ENCODE data around the gene SEMA6A.
"Not testable (repeated sequence)": the region's sequence is repeated elsewhere in the genome, so short reads cannot be mapped to it uniquely, and the experiment has no call there.

SEMA6A gene

GRCh38 chr5:116524051-116524904, 50.3 kb downstream of the SEMA6A start:
- DNase-seq (ENCODE audit: low spot score), result no peak

GRCh38 chr5:116523182-116523581, 51.4 kb downstream of the SEMA6A start:
- DNase-seq (ENCODE audit: low spot score), result not testable (repeated sequence)

DNA sequence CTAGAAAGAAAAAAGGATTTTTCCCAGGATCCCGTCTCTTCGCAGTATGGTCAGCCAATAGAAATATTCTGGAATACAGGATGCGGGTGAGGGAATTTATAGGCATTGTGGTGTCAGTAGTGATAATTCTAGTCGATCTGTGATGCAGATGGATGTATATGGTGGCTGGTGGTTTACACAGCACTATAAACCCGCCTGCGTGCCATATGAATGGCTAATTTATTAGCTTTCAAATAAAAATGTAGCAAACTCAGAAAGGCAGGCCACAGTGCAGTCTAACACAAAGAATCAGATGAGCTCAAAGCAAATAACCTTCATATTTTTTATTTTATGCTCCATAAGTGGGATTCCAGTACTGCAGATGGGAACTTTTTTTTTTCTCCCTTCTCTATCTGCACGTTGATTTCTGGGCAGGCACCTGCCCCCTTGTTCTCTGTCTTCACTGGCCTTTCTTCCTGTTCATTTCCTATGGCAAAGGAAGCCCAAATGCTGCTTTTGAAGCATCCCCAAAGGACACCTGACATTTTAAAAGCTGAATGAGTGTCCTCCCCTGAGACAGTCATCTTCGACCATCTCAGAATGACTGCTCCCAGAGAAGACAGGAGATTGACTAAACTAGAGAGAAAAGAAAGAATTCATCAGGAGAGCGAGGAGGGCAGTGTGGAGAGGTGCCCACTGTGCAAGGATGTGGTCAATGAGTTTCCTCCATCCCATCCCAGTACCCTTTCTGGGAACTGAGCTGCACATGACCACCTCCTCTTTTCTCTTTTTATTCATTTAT, 52.1 kb downstream of the SEMA6A start:
- no peak for DNase-seq (ENCODE audit: low spot score)

DNA sequence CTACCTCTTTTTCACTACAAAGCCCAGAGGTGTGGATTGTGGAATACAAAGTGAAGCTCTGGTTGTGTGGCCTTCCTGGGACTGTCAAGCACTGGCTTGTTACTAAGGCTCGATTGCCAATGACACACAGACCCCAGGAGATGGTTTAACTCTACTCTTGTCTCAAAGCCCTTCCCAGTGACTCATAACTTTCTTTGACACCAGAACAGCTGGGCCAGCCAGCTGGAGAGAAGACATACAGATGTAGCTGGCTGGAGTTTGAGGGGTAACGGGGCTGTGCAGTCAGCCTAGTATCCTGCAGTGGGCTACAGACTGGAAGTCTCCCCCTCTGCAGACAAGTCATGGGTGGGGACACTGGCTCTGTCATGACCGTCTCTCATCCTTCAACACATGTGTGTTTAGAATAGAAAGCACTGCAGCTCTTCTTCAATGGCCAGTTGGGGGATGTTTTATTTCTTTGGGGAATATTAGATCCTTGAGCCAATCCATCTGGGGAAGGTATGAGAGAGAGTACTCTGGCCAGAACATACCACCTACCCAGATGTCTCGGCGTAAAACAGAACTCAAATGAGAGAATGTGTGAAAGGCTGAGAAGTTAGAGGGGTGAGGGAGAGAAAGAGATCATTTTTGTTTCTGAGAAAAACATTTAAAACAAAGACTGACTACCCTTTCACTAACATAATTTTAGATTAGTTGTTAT, 53.3 kb downstream of the SEMA6A start:
- no peak for DNase-seq (ENCODE audit: low spot score)

DNA sequence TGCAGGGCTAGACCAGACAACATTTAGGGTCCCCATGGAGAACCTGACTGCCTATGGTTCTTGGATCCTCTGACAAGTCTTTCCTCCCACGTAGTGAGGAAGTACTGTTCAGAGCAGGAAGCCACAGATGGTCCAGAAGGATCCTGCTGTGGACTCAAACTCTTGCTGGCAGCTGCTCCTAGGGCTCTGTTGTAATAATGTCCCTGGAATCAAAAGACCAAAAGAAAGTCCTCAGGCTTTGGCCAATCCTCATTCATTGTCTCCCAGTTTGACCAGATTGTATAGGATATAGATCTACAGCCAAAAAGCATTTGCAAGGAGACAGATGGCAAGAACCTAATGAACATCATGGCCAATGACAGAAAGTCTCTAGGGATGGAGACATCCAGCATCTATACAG, 53.9 kb downstream of the SEMA6A start:
- no peak for DNase-seq (ENCODE audit: low spot score)

GRCh38 chr5:116518423-116518822, 56.2 kb downstream of the SEMA6A start:
- no peak for DNase-seq (ENCODE audit: low spot score)

GRCh38 chr5:116517488-116517887, 57.1 kb downstream of the SEMA6A start:
- no peak for DNase-seq (ENCODE audit: low spot score)

GRCh38 chr5:116516021-116516420, 58.6 kb downstream of the SEMA6A start:
- no peak for DNase-seq (ENCODE audit: low spot score)

GRCh38 chr5:116514421-116514970, 60.1 kb downstream of the SEMA6A start:
- DNase-seq (ENCODE audit: low spot score), result no peak

DNA sequence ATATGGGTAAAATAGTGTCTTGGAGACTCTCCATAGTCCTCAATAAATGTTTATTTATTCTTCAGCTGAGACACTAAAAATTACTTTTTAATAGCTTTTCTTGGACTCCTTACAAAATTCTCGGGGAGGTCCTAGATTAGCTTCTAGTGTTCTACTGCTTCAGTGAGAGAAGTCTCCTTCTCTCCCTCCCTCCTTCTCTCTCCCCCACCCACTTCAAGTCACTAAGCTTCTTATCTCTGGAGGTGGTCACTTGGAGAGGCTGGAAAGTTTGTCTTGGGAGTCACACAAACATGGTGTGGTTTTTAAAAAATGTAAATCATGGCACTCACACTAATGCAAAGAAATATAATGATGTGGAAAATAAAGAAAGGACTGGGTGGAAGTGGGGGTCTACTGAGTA, 64.1 kb downstream of the SEMA6A start:
- DNase-seq (ENCODE audit: low spot score), result no peak

DNA sequence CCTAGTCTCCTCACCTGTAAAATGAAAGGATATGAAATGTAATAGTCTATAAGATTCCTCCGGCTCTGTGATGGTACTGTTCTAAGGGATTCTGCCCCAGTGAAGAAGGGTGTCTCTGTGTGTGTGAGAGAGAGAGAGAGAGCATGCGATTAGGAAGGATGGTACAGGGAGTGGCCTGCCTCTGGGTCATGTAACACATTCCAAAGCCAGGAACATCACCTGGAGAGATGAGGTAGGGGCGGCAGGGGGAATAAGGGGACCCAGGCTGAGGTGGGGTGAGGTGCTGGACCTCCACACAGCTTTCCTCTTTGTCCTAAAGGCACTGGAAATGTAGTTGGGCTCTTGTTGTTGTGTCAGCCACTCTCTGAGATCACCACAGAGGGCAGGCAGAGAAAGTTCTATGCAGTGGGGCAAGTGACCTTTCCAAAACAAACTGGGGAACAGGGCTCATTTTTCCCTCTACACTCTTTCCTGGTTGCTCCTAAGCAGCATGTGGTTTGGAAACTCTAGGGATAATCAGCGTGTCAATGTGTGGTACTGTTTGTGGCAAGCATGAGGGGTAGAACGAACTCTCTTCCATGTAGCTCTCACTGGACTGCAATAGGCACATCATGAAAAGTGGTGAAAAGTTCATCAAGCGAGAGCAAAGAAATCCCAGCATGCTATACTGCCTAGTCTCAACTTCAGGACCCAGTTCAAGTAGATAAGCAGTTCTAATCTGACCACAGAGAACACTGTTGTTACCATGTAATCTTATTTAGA, 65.0 kb downstream of the SEMA6A start:
- no peak for DNase-seq (ENCODE audit: low spot score)

- DNase-seq (ENCODE audit: low spot score), result no peak
Observed at GRCh38 chr5:116508835-116509234, 65.8 kb downstream of the SEMA6A start.

- DNase-seq (ENCODE audit: low spot score), result no peak
Observed at GRCh38 chr5:116507941-116508655, 66.5 kb downstream of the SEMA6A start.

DNA sequence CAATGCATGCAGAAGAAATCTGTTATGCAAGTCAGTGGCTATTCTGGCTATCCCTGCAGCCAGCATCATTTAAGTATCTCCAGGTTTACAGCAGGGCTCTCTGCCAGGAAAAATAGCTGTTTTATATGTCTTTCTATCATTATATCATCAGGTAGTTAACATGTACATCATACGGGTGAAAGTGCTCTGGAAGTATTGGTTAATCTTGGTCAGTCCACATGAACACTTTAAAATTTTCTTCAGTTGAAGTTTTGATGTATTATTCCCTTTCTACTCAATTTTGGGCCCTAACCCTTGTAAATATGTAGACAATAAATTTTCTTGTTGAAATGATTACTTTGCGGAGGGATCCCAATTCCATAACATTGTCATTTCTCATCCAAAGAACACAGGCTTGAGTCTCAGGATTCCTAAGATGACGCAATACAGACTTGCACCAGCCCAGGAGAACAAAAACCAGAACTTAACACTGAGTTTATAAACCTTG, 67.5 kb downstream of the SEMA6A start:
- no peak for DNase-seq (ENCODE audit: low spot score)

DNA sequence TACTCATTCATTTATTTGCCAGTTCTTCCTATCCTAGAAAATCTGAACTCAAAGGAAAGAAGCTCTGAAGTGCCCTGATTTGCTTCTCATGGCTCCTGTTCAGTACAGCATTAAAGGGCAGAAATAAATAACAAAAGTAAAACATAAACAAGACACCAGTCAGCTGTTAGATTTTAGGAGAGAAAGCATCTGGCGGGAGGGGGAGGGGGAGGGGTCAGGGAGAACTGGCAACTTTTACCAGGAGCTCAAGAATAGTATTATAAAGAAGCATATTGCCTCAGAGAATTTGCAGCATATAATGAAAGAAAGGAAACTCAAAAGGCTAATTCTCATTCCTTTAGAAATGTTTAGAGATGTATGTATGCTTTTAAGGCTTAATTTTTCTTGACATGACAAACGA, 68.1 kb downstream of the SEMA6A start:
- no peak for DNase-seq (ENCODE audit: low spot score)

GRCh38 chr5:116504593-116505166, 69.9 kb downstream of the SEMA6A start:
- no peak for DNase-seq (ENCODE audit: low spot score)

DNA sequence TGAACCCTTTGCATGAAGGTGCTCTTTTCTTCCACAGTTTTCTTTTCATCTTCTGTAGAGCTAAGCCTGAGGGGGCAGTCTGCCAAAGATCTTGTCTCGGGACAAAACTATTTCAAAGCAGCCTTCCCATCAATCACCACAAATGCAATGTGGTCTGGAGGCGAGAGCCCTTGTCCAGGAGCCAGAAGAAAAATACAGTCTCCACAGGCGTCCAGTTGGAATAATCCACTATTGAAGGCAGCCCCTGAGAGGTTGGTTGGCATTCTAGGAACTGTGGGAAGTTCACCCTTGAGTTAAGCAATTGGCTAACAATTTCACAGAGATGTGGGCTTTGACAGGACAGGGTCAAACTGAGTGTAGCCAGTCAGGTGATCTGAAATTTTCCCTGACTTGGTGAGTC, 72.0 kb downstream of the SEMA6A start:
- no peak for DNase-seq (ENCODE audit: low spot score)

GRCh38 chr5:116502138-116502537, 72.5 kb downstream of the SEMA6A start:
- DNase-seq (ENCODE audit: low spot score), result no peak

DNA sequence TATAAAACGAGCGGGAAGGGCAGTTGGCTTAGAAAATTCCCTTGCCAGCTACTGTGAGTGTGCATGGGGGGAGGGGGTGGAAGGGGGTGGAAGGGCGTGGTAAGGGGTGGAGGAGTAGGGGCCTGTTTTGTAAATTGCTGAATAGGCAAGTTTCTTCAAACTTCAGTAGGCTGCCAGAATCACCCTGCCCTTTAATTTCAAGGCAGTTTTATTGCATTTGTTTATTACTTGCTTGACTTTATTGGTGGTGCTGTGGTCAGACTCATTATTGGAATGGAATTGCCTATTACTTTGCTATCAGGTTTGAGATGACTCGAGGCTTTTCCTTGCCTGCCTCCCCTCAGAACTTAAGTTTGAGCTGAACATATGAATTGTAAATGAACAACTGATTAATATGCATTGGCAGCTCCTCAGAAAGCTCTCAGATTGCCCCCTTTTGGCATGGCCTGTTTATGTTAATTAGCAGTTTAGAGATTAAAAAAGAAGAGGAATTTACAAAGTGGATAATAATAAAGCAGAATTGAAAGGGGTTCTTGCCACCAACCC, 76.0 kb downstream of the SEMA6A start:
- DNase-seq (ENCODE audit: low spot score), result no peak

GRCh38 chr5:116497631-116498030, 77.0 kb downstream of the SEMA6A start:
- no peak for DNase-seq (ENCODE audit: low spot score)
